GM23338 (cell line): ENCODE data around the gene ACBD7. TPM values are rescaled to one million over a fixed set of nuclear protein-coding genes. Genes with fewer than 3 reads are reported as not detected.

ENCODE experiments used
- ATAC-seq: fragments of 200-7000 bp; cut with Tn5 transposase; 3 replicates; pipeline ENCODE4 v1.9.1; 2020
- DNase-seq: peaks from one replicate; pipeline ENCODE4 v3.0.0-alpha.2; 2015; ENCODE audit warnings: low spot score
- H2AFZ ChIP-seq: fragments of 200-600 bp; sonication (generic); 2 replicates; pipeline ENCODE4 v1.8.0; 2016; ENCODE audit warnings: antibody characterized with exemption, mild to moderate bottlenecking, moderate library complexity
- H3F3A ChIP-seq: fragments of 200-600 bp; sonication (generic); replicated peaks from 2 replicates; pipeline ENCODE4 v1.8.0; 2017; ENCODE audit warnings: antibody characterized with exemption, mixed run types, low read depth
- H3K27ac ChIP-seq: fragments of 200-600 bp; sonication (generic); 2 replicates; pipeline ENCODE4 v1.6.1; 2016; ENCODE audit warnings: low read depth
- H3K27me3 ChIP-seq: fragments of 200-600 bp; sonication (generic); 2 replicates; pipeline ENCODE4 v1.8.0; 2016; ENCODE audit warnings: mild to moderate bottlenecking, mixed run types, moderate library complexity; ENCODE audit not compliant: insufficient read depth
- H3K36me3 ChIP-seq: fragments of 200-600 bp; sonication (generic); 2 replicates; pipeline ENCODE4 v1.8.0; 2016; ENCODE audit warnings: mild to moderate bottlenecking; ENCODE audit not compliant: insufficient read depth
- H3K4me1 ChIP-seq: fragments of 200-600 bp; sonication (generic); 2 replicates; pipeline ENCODE4 v1.8.0; 2016; ENCODE audit warnings: mild to moderate bottlenecking, moderate library complexity; ENCODE audit not compliant: insufficient read depth
- H3K4me2 ChIP-seq: fragments of 200-600 bp; sonication (generic); 2 replicates; pipeline ENCODE4 v1.7.1; 2017; ENCODE audit warnings: mixed run types
- H3K4me3 ChIP-seq: fragments of 200-600 bp; sonication (generic); 2 replicates; pipeline ENCODE4 v1.6.1; 2016; ENCODE audit warnings: mixed run types
- H3K79me2 ChIP-seq: fragments of 200-600 bp; sonication (generic); replicated peaks from 2 replicates; pipeline ENCODE4 v1.8.0; 2017; ENCODE audit warnings: mild to moderate bottlenecking; ENCODE audit not compliant: insufficient read depth
- H3K9me2 ChIP-seq: fragments of 200-600 bp; sonication (generic); 2 replicates; pipeline ENCODE4 v1.8.0; 2017; ENCODE audit not compliant: insufficient read depth
- H4K20me1 ChIP-seq: fragments of 200-600 bp; sonication (generic); replicated peaks from 2 replicates; pipeline ENCODE4 v1.8.0; 2017; ENCODE audit warnings: mild to moderate bottlenecking; ENCODE audit not compliant: insufficient read depth
- H3K27ac Mint-ChIP-seq: 2 replicates; pipeline ENCODE4 v1.8.0; 2020; ENCODE audit warnings: inconsistent platforms, mild to moderate bottlenecking, moderate library complexity, mixed read lengths
- H3K27me3 Mint-ChIP-seq: 3 replicates; pipeline ENCODE4 v1.8.0; 2022; ENCODE audit warnings: low read depth, mild to moderate bottlenecking, moderate library complexity, mixed read lengths, inconsistent platforms; ENCODE audit not compliant: insufficient read depth, poor library complexity
- H3K36me3 Mint-ChIP-seq: 3 replicates; pipeline ENCODE4 v1.8.0; 2021; ENCODE audit warnings: low read depth, mild to moderate bottlenecking, inconsistent platforms, moderate library complexity, mixed read lengths
- H3K4me1 Mint-ChIP-seq: 3 replicates; pipeline ENCODE4 v1.8.0; 2020; ENCODE audit warnings: mild to moderate bottlenecking, inconsistent platforms, mixed read lengths
- H3K4me3 Mint-ChIP-seq: 3 replicates; pipeline ENCODE4 v1.8.0; 2021; ENCODE audit warnings: moderate library complexity, mild to moderate bottlenecking, inconsistent platforms, mixed read lengths
- H3K9me3 Mint-ChIP-seq: 3 replicates; pipeline ENCODE4 v1.8.0; 2020; ENCODE audit warnings: moderate library complexity, mild to moderate bottlenecking, inconsistent platforms, mixed read lengths
- JUNB ChIP-seq: IDR thresholded peaks from one replicate; pipeline ENCODE4 v1.6.1; 2016; ENCODE audit warnings: antibody characterized with exemption; ENCODE audit not compliant: unreplicated experiment
- NANOG ChIP-seq: IDR thresholded peaks from 2 replicates; pipeline ENCODE4 v1.6.1; 2016; ENCODE audit warnings: antibody characterized with exemption, borderline replicate concordance
- REST ChIP-seq: IDR thresholded peaks from one replicate; pipeline ENCODE4 v1.6.1; 2018; ENCODE audit warnings: antibody characterized with exemption; ENCODE audit not compliant: unreplicated experiment
- ZNF462 ChIP-seq: fragments of 250-450 bp; sonication (Bioruptor Pico); IDR thresholded peaks from 2 replicates; pipeline ENCODE4 v1.5.0; 2020; ENCODE audit warnings: mild to moderate bottlenecking, moderate library complexity
- polyA plus RNA-seq: library from polyadenylated mRNA; unstranded; fragments of >200 nt; fragmentation: Nextera tagmentation; extraction: Ambion mirVana; gene quantifications from 2 replicates; pipeline ENCODE4 v1.2.1, GENCODE V29; 2016
- total RNA-seq: library from RNA; depleted of rRNA; stranded (reverse); fragments of >200 nt; shearing (Covaris generic); gene quantifications from 2 replicates; pipeline ENCODE4 v1.2.3, GENCODE V29; 2014
- TF ChIP-seq, protein P1 (sequence below), 2 experiments: fragments of 200-600 bp in 1 of 2; sonication (generic) in 1 of 2; conservative IDR thresholded peaks; 2 replicates each; pipeline versions ENCODE4 v1.5.1 to v1.6.1; 2016 to 2017; ENCODE audit warnings: antibody characterized with exemption in 2 of 2, low read depth in 2 of 2, mild to moderate bottlenecking in 2 of 2, moderate library complexity in 1 of 2

ACBD7 gene
- total and polyA plus RNA-seq, 2 experiments from 2014 or later = 2.8 to 14.7 TPM

DNA sequence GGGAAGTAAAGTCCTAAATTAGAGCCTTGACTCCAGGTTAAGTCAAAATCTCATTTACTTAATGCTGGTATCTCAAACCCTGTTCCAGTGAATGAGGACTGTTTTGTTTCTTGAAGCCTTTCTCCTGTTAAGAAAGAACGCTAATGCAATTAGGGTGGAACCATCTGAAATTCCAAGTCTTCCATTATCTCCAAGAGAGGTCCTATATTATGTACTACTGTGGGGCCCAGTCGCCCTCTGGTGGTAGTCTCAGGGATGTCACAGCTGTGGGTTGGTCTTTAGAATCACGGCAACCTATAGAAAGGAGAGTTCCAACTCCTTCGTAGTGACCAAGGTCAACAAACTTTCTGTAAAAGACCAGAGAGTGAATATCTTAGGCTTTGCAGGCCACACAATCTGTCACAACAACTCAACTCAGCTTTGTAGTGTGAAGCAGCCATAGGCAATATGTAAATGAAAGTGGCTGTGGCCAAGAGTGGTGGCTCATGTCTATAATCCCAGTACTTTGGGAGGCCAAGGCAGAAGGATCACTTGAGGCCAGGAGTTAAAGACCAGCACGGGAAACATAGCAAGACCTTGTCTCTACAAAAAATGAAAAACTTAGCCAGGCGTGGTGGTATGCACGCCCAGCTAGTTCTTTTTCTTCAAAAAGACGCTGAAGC lies 17.9 kb upstream of the ACBD7 start:
- Histone ChIP-seq H3K79me2 (peaks cover 14% of the 10 kb centered on the region; the same call in 1 of the 2 replicates), H3K36me3 (peaks cover 29% of the 10 kb centered on the region; the same call in 1 of the 2 replicates), H3K27me3 (no peaks in the 10 kb centered on the region), H3K9me2 (no peaks in the 10 kb centered on the region), H3K4me3 (no peak overlapping the region), H3F3A (no peaks in the 10 kb centered on the region), H4K20me1 (peaks cover 11% of the 10 kb centered on the region), H3K4me2 (no peak overlapping the region), H2AFZ (no peak overlapping the region), H3K4me1 (no peaks in the 10 kb centered on the region), H3K27ac (no peak overlapping the region)
- ATAC-seq (peak; percentile 99), DNase-seq (peak; percentile 88)
- Mint-ChIP-seq H3K36me3 (peaks cover 47% of the 10 kb centered on the region), H3K27ac (no peak overlapping the region), H3K4me3 (no peak overlapping the region), H3K4me1 (no peaks in the 10 kb centered on the region), H3K27me3 (no peaks in the 10 kb centered on the region), H3K9me3 (no peaks in the 10 kb centered on the region)
- no peak for TF ChIP-seq REST
- TF ChIP-seq ZNF462 (CRISPR knock-in tag) = no peak
- no peak for TF ChIP-seq JUNB
- TF ChIP-seq NANOG = no peak
- TF ChIP-seq, protein P1, sequence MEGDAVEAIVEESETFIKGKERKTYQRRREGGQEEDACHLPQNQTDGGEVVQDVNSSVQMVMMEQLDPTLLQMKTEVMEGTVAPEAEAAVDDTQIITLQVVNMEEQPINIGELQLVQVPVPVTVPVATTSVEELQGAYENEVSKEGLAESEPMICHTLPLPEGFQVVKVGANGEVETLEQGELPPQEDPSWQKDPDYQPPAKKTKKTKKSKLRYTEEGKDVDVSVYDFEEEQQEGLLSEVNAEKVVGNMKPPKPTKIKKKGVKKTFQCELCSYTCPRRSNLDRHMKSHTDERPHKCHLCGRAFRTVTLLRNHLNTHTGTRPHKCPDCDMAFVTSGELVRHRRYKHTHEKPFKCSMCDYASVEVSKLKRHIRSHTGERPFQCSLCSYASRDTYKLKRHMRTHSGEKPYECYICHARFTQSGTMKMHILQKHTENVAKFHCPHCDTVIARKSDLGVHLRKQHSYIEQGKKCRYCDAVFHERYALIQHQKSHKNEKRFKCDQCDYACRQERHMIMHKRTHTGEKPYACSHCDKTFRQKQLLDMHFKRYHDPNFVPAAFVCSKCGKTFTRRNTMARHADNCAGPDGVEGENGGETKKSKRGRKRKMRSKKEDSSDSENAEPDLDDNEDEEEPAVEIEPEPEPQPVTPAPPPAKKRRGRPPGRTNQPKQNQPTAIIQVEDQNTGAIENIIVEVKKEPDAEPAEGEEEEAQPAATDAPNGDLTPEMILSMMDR (conservative IDR thresholded peaks at IDR 0.05; ENCODE audit: low read depth in 2 of 2) = peak; percentile 93 to 97
